WTC11 (cell line): ENCODE data around the gene PLEKHO2.

Experiments used
- CREB1 ChIP-seq: sonication (generic); formaldehyde crosslinking; IDR thresholded peaks from 2 replicates; pipeline ENCODE4 v1.8.0; 2023; ENCODE audit warnings: mild to moderate bottlenecking, missing genetic modification reagents
- CREM ChIP-seq: sonication (generic); formaldehyde crosslinking; IDR thresholded peaks from 2 replicates; pipeline ENCODE4 v1.8.1; 2022; ENCODE audit warnings: mild to moderate bottlenecking, missing genetic modification reagents, moderate library complexity
- CTCF ChIP-seq: fragments of 200-600 bp; IDR thresholded peaks from 2 replicates; pipeline ENCODE4 v1.8.0; 2022; ENCODE audit warnings: antibody characterized with exemption
- E2F1 ChIP-seq: sonication (generic); formaldehyde crosslinking; IDR thresholded peaks from 2 replicates; pipeline ENCODE4 v1.8.0; 2022; ENCODE audit warnings: mild to moderate bottlenecking, missing genetic modification reagents
- ETV6 ChIP-seq: sonication (generic); formaldehyde crosslinking; IDR thresholded peaks from 2 replicates; pipeline ENCODE4 v1.8.1; 2022; ENCODE audit warnings: mild to moderate bottlenecking, missing genetic modification reagents
- TEAD1 ChIP-seq: sonication (generic); formaldehyde crosslinking; IDR thresholded peaks from 2 replicates; pipeline ENCODE4 v1.8.0; 2022; ENCODE audit warnings: mild to moderate bottlenecking, missing genetic modification reagents
- TEAD4 ChIP-seq: sonication (generic); formaldehyde crosslinking; IDR thresholded peaks from 2 replicates; pipeline ENCODE4 v1.8.0; 2022; ENCODE audit warnings: mild to moderate bottlenecking, missing genetic modification reagents
- USF2 ChIP-seq: sonication (generic); formaldehyde crosslinking; IDR thresholded peaks from 2 replicates; pipeline ENCODE4 v1.8.1; 2023; ENCODE audit warnings: mild to moderate bottlenecking, missing genetic modification reagents, moderate library complexity
- ZNF121 ChIP-seq: sonication (generic); formaldehyde crosslinking; IDR thresholded peaks from 2 replicates; pipeline ENCODE4 v1.8.0; 2023; ENCODE audit warnings: missing genetic modification reagents
- ZNF423 ChIP-seq: fragments of 250-450 bp; sonication (Bioruptor Pico); IDR thresholded peaks from 2 replicates; pipeline ENCODE4 v2.1.2; 2022; ENCODE audit warnings: mild to moderate bottlenecking, moderate library complexity
- TF ChIP-seq, protein P1 (sequence below): sonication (generic); formaldehyde crosslinking; IDR thresholded peaks from 2 replicates; pipeline ENCODE4 v1.8.0; 2022; ENCODE audit warnings: mild to moderate bottlenecking, missing genetic modification reagents
- TF ChIP-seq, protein P2 (sequence below): sonication (generic); formaldehyde crosslinking; IDR thresholded peaks from 2 replicates; pipeline ENCODE4 v1.8.0; 2022; ENCODE audit warnings: missing genetic modification reagents

GRCh38 chr15:64816452-64816851 is 25.3 kb upstream of the PLEKHO2 start:
- no peak for TF ChIP-seq CTCF
- no peak for TF ChIP-seq ETV6 (CRISPR knock-in tag)
- no peak for TF ChIP-seq USF2 (CRISPR knock-in tag)
- TF ChIP-seq, protein P1, sequence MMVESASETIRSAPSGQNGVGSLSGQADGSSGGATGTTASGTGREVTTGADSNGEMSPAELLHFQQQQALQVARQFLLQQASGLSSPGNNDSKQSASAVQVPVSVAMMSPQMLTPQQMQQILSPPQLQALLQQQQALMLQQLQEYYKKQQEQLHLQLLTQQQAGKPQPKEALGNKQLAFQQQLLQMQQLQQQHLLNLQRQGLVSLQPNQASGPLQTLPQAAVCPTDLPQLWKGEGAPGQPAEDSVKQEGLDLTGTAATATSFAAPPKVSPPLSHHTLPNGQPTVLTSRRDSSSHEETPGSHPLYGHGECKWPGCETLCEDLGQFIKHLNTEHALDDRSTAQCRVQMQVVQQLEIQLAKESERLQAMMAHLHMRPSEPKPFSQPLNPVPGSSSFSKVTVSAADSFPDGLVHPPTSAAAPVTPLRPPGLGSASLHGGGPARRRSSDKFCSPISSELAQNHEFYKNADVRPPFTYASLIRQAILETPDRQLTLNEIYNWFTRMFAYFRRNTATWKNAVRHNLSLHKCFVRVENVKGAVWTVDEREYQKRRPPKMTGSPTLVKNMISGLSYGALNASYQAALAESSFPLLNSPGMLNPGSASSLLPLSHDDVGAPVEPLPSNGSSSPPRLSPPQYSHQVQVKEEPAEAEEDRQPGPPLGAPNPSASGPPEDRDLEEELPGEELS (CRISPR knock-in tag): no peak
- TF ChIP-seq TEAD1 (CRISPR knock-in tag): no peak
- TF ChIP-seq ZNF423: no peak
- no peak for TF ChIP-seq CREB1 (CRISPR knock-in tag)
- TF ChIP-seq, protein P2, sequence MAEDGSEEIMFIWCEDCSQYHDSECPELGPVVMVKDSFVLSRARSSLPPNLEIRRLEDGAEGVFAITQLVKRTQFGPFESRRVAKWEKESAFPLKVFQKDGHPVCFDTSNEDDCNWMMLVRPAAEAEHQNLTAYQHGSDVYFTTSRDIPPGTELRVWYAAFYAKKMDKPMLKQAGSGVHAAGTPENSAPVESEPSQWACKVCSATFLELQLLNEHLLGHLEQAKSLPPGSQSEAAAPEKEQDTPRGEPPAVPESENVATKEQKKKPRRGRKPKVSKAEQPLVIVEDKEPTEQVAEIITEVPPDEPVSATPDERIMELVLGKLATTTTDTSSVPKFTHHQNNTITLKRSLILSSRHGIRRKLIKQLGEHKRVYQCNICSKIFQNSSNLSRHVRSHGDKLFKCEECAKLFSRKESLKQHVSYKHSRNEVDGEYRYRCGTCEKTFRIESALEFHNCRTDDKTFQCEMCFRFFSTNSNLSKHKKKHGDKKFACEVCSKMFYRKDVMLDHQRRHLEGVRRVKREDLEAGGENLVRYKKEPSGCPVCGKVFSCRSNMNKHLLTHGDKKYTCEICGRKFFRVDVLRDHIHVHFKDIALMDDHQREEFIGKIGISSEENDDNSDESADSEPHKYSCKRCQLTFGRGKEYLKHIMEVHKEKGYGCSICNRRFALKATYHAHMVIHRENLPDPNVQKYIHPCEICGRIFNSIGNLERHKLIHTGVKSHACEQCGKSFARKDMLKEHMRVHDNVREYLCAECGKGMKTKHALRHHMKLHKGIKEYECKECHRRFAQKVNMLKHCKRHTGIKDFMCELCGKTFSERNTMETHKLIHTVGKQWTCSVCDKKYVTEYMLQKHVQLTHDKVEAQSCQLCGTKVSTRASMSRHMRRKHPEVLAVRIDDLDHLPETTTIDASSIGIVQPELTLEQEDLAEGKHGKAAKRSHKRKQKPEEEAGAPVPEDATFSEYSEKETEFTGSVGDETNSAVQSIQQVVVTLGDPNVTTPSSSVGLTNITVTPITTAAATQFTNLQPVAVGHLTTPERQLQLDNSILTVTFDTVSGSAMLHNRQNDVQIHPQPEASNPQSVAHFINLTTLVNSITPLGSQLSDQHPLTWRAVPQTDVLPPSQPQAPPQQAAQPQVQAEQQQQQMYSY (CRISPR knock-in tag): no peak
- no peak for TF ChIP-seq E2F1 (CRISPR knock-in tag)
- TF ChIP-seq ZNF121 (CRISPR knock-in tag): no peak
- no peak for TF ChIP-seq CREM (CRISPR knock-in tag)
- no peak for TF ChIP-seq TEAD4
